ENCODE data around the gene ALPG.

The ALPG gene

GRCh38 chr2:232456296-232457120, 49.9 kb downstream of the ALPG start:
- DNase-seq (ENCODE audit: low read depth in 4 of 4, low spot score in 1 of 4) = no peak

GRCh38 chr2:232457121-232458011, 50.7 kb downstream of the ALPG start:
- no peak for DNase-seq (ENCODE audit: low read depth in 4 of 4, low spot score in 1 of 4)

- DNase-seq (ENCODE audit: low read depth in 4 of 4, low spot score in 1 of 4) = no peak
Measured at GRCh38 chr2:232458051-232458660, 51.5 kb downstream of the ALPG start.

- no peak for DNase-seq (ENCODE audit: low read depth in 4 of 4, low spot score in 1 of 4)
Measured at GRCh38 chr2:232458661-232459418, 52.2 kb downstream of the ALPG start.

- DNase-seq (ENCODE audit: low read depth in 4 of 4, low spot score in 1 of 4) = no peak
Measured at GRCh38 chr2:232459419-232460035, 52.9 kb downstream of the ALPG start.

- DNase-seq (ENCODE audit: low read depth in 4 of 4, low spot score in 1 of 4) = no peak
Measured at GRCh38 chr2:232460171-232460570, 53.5 kb downstream of the ALPG start.
